ENCODE data around the gene NUB1. TPM values are rescaled to one million over a fixed set of nuclear protein-coding genes. Genes with fewer than 3 reads are reported as not detected.

NUB1 gene
- total RNA-seq, 1 donor from 2014 or later, result 41.6 TPM

DNA sequence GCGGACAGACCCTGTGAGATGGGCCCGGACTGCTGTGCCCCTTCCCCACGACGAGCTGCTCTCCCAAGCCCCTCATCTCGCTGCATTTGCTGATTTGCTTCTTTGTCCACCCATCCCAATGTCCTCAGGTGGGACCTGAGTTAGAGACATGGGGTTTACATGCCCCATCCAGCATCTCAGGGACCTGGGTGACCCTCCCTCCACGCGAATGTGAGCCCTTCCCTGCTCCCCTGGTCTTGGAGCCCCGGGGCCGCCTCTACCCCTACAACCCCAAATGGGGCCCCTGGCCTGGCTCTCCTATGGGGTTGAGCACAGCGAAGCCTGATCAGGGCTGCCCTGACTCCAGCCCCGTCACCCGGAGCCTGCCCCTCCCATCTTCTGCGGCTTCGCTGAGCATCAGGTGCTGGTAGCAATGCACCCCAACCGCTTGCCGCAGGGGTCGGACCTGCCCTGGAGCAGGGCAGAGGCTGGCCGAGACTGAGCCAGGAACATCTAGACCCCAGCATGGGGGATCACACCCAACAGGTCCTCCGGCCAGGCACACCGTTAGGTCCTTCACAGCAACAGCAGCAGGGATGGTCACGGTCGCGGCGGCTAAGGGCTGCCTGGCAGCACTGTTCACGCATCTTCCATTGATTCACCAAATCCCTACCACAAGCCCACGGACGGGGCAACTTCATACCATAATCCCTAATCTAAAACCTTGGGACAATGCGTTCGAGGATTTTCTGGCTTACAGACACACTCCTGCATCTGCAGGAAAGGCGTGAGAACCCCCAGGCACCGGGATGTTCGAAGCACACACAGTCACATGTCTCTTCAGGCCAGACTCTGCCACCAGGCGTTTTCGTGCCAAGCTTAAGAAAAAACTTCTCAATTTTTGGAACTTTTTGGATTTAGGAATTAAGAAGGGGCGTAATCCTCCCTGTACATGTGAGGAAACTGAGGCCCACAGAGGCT lies 52.7 kb downstream of the NUB1 start:
- H3K27ac Mint-ChIP-seq (ENCODE audit: unreplicated experiment), result no peak overlapping the region
- peaks cover 48% of the 10 kb centered on the region for H3K27me3 Mint-ChIP-seq (ENCODE audit: low read depth, unreplicated experiment)
- H3K36me3 ChIP-seq (ENCODE audit: insufficient read depth, low read length), result no peaks in the 10 kb centered on the region

DNA sequence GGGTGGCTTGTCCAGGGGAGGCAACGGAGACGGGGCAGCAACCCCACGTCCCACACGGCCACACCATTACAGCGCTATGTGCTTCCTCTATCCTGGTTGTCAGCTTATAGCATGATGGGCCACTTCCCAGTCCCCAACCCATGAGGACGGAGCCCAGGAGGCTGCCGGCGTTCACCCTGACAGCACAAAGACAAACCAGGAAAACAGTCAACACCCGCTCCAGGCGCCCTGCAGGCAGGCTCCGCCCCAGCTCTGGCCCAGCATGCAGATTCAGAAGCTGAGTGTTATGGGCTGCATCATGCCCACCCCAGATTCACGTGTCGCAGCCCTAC lies 53.4 kb downstream of the NUB1 start:
- Mint-ChIP-seq H3K27ac (ENCODE audit: unreplicated experiment) (no peak overlapping the region), H3K9me3 (ENCODE audit: unreplicated experiment) (no peaks in the 10 kb centered on the region)

More for the DNA sequence above, 52.7 kb downstream of the NUB1 start:
- H3K9me3 ChIP-seq (ENCODE audit: insufficient read depth, low read depth, low read length), result no peaks in the 10 kb centered on the region
- H3K4me3 ChIP-seq (ENCODE audit: insufficient read depth, low read depth, low read length), result no peak overlapping the region
- no peak overlapping the region for H3K27ac ChIP-seq (ENCODE audit: low read depth, low read length)
- no peaks in the 10 kb centered on the region for H4K20me1 ChIP-seq (ENCODE audit: insufficient read depth, low read length)
- no peak for FAIRE-seq
- DNase-seq (ENCODE audit: low read depth), result no peak
- no peaks in the 10 kb centered on the region for H3K4me1 ChIP-seq (ENCODE audit: insufficient read depth, low read length)
- Mint-ChIP-seq H3K36me3 (ENCODE audit: low read depth, unreplicated experiment) (no peaks in the 10 kb centered on the region), H3K9me3 (ENCODE audit: unreplicated experiment) (no peaks in the 10 kb centered on the region), H3K4me1 (ENCODE audit: low read depth, unreplicated experiment) (peaks cover 6% of the 10 kb centered on the region), H3K4me3 (ENCODE audit: unreplicated experiment) (no peak overlapping the region)
- H2AFZ ChIP-seq (ENCODE audit: low read depth, low read length), result no peak overlapping the region
- TF ChIP-seq EZH2 (IDR thresholded peaks at IDR 0.05; ENCODE audit: insufficient read depth, low read length), result no peak
- TF ChIP-seq, protein P1, sequence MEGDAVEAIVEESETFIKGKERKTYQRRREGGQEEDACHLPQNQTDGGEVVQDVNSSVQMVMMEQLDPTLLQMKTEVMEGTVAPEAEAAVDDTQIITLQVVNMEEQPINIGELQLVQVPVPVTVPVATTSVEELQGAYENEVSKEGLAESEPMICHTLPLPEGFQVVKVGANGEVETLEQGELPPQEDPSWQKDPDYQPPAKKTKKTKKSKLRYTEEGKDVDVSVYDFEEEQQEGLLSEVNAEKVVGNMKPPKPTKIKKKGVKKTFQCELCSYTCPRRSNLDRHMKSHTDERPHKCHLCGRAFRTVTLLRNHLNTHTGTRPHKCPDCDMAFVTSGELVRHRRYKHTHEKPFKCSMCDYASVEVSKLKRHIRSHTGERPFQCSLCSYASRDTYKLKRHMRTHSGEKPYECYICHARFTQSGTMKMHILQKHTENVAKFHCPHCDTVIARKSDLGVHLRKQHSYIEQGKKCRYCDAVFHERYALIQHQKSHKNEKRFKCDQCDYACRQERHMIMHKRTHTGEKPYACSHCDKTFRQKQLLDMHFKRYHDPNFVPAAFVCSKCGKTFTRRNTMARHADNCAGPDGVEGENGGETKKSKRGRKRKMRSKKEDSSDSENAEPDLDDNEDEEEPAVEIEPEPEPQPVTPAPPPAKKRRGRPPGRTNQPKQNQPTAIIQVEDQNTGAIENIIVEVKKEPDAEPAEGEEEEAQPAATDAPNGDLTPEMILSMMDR (IDR thresholded peaks at IDR 0.05; ENCODE audit: insufficient read depth, low read depth, low read length), result no peak
- peaks cover 5% of the 10 kb centered on the region for H3K27me3 ChIP-seq (ENCODE audit: insufficient read depth, low read length)
- no peak overlapping the region for H3K9ac ChIP-seq (ENCODE audit: low read length)
- no peak overlapping the region for H3K4me2 ChIP-seq (ENCODE audit: low read length)
- no peaks in the 10 kb centered on the region for H3K79me2 ChIP-seq (ENCODE audit: insufficient read depth, low read length)

More for the DNA sequence above, 53.4 kb downstream of the NUB1 start:
- Histone ChIP-seq H3K4me3 (ENCODE audit: insufficient read depth, low read depth, low read length) (no peak overlapping the region), H3K4me1 (ENCODE audit: insufficient read depth, low read length) (no peaks in the 10 kb centered on the region), H3K27ac (ENCODE audit: low read depth, low read length) (no peak overlapping the region), H3K27me3 (ENCODE audit: insufficient read depth, low read length) (peaks cover 7% of the 10 kb centered on the region), H3K79me2 (ENCODE audit: insufficient read depth, low read length) (no peaks in the 10 kb centered on the region), H3K4me2 (ENCODE audit: low read length) (no peak overlapping the region), H2AFZ (ENCODE audit: low read depth, low read length) (no peak overlapping the region), H3K9ac (ENCODE audit: low read length) (no peak overlapping the region), H4K20me1 (ENCODE audit: insufficient read depth, low read length) (no peaks in the 10 kb centered on the region), H3K36me3 (ENCODE audit: insufficient read depth, low read length) (no peaks in the 10 kb centered on the region), H3K9me3 (ENCODE audit: insufficient read depth, low read depth, low read length) (no peaks in the 10 kb centered on the region)
- H3K27me3 Mint-ChIP-seq (ENCODE audit: low read depth, unreplicated experiment), result peaks cover 47% of the 10 kb centered on the region
- DNase-seq (ENCODE audit: low read depth) (no peak), FAIRE-seq (no peak)
- H3K36me3 Mint-ChIP-seq (ENCODE audit: low read depth, unreplicated experiment), result no peaks in the 10 kb centered on the region
- H3K4me3 Mint-ChIP-seq (ENCODE audit: unreplicated experiment), result no peak overlapping the region
- H3K4me1 Mint-ChIP-seq (ENCODE audit: low read depth, unreplicated experiment), result peaks cover 6% of the 10 kb centered on the region
- TF ChIP-seq, protein P1 (IDR thresholded peaks at IDR 0.05; ENCODE audit: insufficient read depth, low read depth, low read length), result no peak
- TF ChIP-seq EZH2 (IDR thresholded peaks at IDR 0.05; ENCODE audit: insufficient read depth, low read length), result no peak

Data from astrocyte (in vitro differentiated cells and primary cell).